ENCODE measurements around the gene SCRN2.

The SCRN2 gene

DNA sequence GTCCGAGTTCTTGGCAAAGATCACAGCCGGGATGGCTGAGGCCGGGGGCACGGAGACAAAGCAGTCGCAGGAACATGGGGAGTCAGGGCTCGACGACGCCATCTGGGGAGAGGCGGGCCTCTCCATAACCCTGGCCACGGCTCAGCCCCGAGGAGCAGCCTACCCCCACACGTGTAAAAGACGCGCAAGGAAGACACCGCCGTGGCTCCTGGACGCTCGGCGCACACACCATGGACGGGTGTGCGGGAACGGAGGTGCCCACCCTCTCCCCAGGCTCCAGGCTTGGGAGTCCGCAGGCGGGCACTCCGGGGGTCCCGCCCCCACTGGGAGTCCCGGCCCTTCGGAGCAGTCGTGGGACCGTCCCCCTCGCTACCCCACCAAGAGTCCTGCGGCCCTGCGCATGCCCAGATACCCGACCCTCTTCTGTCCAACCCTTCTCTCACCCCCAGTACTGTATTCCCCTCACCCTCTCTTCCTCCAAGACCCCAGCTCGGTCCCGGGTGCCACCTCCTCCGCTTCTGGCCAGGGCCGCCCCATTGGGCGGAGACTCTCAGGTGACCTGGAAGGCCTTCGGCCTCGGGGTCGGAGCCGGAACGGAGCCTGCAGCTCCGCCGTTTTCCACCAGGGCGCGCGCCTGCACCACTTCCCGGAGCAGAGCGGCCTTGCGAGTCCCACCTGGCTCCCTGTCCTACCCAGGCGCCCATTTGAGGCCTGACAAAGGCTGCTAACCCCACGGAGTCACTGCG, at the start of gene SCRN2:
SCRN2 (minus strand) TSS at position 532 of the 746 bp plus-strand sequence; CDS start at position 102, 430 bp downstream.
- Mint-ChIP-seq H3K9me3 (no peaks in the 10 kb centered on the region), H3K4me1 (peaks cover 28% of the 10 kb centered on the region), H3K27ac (peak within 1 kb of the TSS; percentile 89), H3K4me3 (peak within 1 kb of the TSS; percentile 93), H3K27me3 (peaks cover 18% of the 10 kb centered on the region), H3K36me3 (ENCODE audit: low read depth) (no peaks in the 10 kb centered on the region)
- ATAC-seq, result peak; percentile 90
- peak; percentile 95 for DNase-seq

DNA sequence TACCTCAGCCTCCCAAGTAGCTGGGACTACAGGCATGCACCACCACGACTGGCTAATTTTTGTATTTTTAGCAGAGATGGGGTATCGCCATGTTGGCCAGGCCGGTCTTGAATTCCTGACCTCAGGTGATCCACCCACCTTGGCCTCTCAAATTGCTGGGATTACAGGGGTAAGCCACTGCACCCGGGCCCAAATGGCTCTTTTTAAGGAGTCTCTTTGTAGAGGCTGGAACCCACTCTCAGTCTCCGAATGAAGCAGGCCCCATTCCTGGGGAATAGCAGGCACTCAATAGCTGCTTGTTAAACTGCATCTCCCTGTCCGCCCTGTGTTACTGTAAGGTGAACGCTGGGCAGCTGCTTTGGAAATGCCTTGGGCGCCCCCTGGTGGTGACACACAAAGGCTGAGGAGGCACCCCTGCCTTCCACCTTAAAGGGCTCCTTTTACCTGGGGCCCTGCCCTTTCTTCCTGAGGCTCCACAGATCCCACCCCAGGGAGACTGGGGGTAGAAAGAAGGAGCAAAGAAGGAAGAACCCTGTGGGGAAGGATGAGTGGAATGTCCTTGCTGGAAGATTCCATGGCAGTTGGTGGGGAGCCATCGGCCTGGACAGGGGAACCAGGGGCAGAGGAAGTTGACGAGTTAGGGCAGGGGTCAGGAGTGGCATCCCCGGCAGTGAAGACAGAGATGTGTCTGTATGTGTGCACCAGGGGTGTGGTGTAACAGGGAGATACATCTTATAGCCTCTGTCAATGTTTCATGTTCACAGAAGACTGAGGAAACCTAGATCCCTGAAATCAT, 48.9 kb upstream of the SCRN2 start:
- Mint-ChIP-seq H3K4me3 (no peak overlapping the region), H3K27me3 (no peaks in the 10 kb centered on the region), H3K27ac (no peak overlapping the region), H3K9me3 (no peaks in the 10 kb centered on the region), H3K4me1 (peaks cover 13% of the 10 kb centered on the region), H3K36me3 (ENCODE audit: low read depth) (no peaks in the 10 kb centered on the region)
- DNase-seq (peak; percentile 94), ATAC-seq (peak; percentile 93)

DNA sequence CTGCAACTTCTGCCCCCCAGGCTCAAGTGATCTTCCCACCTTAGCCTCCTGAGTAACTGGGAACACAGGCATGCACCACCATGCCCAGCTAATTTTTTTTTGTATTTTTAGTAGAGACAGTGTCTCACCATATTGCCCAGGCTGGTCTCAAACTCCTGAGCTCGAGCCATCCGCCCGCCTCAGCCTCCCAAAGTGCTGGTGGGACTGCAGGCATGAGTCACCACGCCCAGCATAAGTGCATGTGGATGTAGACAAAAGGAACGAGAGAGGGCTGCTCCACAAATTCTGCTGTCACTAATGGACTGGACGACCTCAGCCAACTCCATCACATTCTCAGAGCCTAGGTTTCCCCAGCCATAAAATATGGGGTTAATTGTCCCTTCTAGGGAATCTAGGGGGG, 47.2 kb upstream of the SCRN2 start:
- ATAC-seq, result no peak
- no peak for DNase-seq
- no peaks in the 10 kb centered on the region for H3K27me3 Mint-ChIP-seq
- no peaks in the 10 kb centered on the region for H3K36me3 Mint-ChIP-seq (ENCODE audit: low read depth)
- peaks cover 17% of the 10 kb centered on the region for H3K4me1 Mint-ChIP-seq
- H3K9me3 Mint-ChIP-seq, result no peaks in the 10 kb centered on the region
- H3K4me3 Mint-ChIP-seq, result no peak overlapping the region
- H3K27ac Mint-ChIP-seq, result no peak overlapping the region

DNA sequence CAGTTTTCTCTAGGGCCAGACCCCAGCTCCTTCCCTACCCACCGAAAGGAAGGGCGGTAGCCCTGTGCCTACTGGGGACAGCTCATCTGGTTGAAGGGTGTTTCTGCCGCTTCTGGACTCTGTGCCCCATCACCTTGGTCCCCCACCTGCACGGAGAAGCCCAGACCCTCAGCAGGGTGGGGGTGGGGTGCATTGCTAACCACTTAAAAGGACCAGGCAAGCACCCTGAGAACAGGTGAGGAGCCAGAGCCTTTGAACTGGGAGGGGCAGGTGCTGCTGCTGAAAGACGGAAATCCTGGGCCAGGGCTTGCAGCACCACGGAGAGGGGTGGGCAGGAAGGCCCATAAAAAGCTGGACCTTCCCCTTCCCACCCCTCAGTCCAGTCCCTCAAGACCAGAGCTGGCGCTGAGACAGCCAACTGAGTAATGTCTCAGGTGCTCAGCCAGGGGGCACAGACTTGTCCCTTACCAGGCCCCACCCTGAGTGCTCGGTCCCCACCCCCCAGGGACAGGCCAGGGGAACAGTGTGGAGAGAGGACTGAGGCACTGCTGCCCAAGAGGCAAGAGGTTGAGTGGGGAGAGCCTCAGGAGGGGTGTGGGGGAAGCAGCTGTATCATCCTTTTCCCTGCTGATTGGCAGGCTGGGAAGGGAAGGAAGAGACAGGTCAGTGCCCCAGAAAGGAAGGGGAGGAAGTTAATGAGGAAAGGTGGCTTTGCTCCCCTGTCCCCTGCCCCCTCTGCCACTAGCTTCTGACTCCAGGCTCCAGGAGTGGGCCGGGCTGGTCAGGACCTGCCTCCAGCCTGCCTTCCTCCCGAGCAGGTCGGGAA, 44.0 kb upstream of the SCRN2 start:
- peaks cover under 1% of the 10 kb centered on the region for H3K27me3 Mint-ChIP-seq
- H3K9me3 Mint-ChIP-seq, result no peaks in the 10 kb centered on the region
- no peak overlapping the region for H3K4me3 Mint-ChIP-seq
- peaks cover 19% of the 10 kb centered on the region for H3K4me1 Mint-ChIP-seq
- ATAC-seq (no peak), DNase-seq (no peak)
- H3K36me3 Mint-ChIP-seq (ENCODE audit: low read depth), result no peaks in the 10 kb centered on the region
- H3K27ac Mint-ChIP-seq, result no peak overlapping the region

DNA sequence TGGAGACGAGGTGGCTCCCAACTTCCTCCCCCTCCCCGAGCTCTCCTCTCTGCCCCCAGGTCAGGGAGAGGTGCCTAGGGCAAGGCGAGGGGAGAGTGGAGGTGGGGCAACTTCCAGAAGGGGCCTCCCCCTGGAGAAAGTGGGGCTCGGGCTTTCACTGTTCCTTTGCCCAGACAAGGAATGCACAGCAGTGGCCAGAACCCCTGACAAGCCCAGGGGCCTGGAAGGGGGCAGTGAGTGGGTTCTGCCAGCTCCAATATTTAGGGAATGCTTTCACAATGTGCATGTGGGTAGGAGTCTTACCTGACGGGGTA, 43.3 kb upstream of the SCRN2 start:
- no peak for ATAC-seq
- H3K27me3 Mint-ChIP-seq, result peaks cover 2% of the 10 kb centered on the region
- H3K36me3 Mint-ChIP-seq (ENCODE audit: low read depth), result no peaks in the 10 kb centered on the region
- no peak overlapping the region for H3K27ac Mint-ChIP-seq
- peaks cover 19% of the 10 kb centered on the region for H3K4me1 Mint-ChIP-seq
- no peak for DNase-seq
- no peak overlapping the region for H3K4me3 Mint-ChIP-seq
- H3K9me3 Mint-ChIP-seq, result no peaks in the 10 kb centered on the region

DNA sequence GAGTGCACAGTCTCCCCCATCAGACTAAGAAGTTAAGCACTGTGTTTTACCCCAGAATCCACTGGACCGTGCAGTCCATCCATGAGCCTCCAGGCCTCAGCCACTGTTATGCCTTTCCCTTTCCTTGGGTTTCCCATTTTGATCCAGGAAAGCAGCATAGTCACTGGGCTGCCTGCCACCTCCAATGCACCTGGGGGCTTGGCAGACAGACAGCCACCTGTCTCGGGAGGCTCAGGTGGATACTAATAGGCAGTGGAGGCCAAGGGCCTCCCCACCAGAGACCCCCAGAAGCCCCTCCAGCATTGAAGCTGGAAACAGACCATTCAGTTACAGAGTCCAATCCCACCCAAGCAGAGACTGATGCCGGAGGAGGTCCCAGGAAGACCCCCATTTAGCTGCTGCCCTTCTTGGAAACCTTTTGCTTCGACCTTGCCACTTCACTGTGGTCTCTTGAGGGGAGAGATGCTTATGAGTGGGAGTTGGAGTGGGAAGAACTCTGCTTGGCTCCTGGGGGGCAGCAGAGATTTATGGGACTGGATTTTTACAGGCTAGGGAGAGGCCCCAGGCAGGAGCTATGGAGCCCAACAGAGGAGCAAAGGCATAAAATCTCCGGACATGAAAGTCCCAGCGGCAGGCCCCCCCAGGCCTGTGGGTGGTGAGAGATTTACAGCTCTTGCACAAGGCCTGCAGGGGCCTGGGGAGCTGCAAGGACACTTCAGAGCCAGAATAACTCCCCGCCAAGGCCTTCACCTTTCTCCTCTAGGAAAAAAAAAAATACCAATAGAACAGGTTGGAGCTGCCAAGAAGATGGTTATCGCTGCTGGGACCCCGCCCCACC, 42.7 kb upstream of the SCRN2 start:
- Mint-ChIP-seq H3K4me3 (no peak overlapping the region), H3K4me1 (peaks cover 24% of the 10 kb centered on the region), H3K27ac (no peak overlapping the region), H3K27me3 (peaks cover 5% of the 10 kb centered on the region), H3K9me3 (no peaks in the 10 kb centered on the region), H3K36me3 (ENCODE audit: low read depth) (no peaks in the 10 kb centered on the region)
- DNase-seq (no peak), ATAC-seq (no peak)

DNA sequence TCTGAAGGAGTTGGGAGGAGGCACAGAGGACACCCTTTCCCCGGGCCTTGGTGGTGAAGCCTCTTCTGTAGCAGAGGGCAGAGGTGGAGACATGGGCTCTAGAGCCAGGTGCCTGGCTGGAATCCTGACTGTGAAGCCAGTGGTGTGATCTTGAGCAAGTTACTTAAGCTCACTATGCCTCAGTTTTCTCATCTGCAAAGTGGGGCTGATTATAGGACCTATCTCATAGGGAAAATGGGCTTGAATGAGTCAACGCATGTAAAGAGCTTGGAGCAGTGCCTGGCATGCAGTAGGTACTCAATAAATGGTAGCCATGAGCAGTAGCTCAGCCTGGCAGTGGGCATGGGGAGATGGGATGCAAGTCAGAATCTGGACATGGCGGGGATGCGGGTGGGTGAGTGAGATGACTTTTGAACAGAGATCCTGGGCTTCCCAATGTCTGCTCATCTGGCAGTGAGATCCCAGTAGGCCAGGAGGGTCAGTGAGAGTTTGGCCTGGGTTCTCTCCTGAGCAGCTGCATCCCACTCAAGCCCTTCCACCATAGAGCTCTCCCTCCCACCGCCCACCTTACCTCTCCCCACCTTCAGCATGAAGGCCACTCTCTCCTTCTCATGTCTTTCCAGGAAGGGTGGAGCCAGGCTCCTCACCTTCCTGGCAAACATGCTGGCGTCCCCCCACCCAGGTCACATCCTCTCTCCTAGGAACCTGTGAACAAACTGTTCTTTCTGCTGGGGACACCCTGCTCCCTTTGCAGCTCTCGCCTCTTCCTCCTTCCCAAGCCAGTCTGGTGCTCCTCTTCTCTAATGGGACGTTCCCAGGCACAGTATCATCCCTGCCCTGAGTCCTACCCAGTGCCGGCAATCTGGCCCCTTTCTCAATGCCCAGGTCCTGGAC, 41.9 kb upstream of the SCRN2 start:
- no peaks in the 10 kb centered on the region for H3K36me3 Mint-ChIP-seq (ENCODE audit: low read depth)
- H3K4me3 Mint-ChIP-seq, result no peak overlapping the region
- H3K27ac Mint-ChIP-seq, result no peak overlapping the region
- peaks cover 24% of the 10 kb centered on the region for H3K4me1 Mint-ChIP-seq
- no peak for DNase-seq
- H3K27me3 Mint-ChIP-seq, result peaks cover 8% of the 10 kb centered on the region
- no peaks in the 10 kb centered on the region for H3K9me3 Mint-ChIP-seq
- ATAC-seq, result no peak

DNA sequence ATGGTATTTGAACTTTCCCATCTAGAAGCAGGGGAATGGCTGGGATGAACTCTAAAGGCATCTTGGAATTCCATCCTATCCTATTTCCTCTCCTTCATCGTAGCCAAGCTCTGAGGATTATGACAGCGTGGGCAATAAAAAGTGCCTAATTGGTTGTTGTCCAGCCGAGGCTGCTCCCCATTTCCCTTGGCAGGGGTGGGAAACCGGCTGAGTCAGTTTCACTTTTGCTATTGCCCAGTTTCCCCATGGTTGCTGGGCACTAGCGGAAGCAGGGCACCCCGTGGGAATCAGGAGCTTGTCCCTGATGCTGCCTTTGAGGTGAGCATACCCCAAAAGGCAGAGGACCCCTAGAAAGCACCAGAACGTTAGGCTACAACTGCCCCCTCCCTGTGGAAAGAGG, 41.2 kb upstream of the SCRN2 start:
- DNase-seq, result no peak
- H3K4me3 Mint-ChIP-seq, result no peak overlapping the region

DNA sequence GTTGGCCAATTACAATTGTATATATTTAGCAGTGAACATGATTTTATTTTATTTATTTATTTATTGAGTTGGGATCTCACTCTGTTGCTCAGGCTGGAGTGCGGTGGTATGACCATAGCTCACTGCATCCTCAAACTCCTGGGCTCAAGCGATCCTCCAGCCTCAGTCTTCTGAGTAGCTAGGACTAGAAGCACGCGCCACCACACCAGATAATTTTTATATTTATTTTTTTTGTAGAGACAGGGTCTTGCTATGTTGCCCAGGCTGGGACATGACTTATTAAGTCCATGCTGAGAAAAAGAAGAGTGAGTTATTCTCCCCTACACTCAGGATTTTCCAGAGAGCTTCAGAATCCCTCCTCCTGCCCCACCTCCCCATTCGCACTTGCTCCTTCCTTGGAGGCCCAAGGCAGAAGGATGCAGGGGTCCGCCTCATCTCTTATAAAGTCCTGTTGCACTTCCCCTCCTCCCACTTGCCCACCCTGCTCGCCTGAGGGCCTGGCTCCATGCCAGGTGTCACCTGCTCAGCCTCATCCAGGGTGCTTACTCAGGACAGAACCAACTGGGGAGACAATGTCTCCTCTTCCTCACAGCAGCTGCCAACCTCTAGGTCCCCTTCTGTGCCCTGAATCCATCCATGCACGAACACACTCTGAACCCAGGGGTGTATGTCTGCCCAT, 38.8 kb upstream of the SCRN2 start:
- Mint-ChIP-seq H3K27me3 (peaks cover 13% of the 10 kb centered on the region), H3K27ac (no peak overlapping the region), H3K9me3 (no peaks in the 10 kb centered on the region), H3K4me3 (no peak overlapping the region), H3K36me3 (ENCODE audit: low read depth) (no peaks in the 10 kb centered on the region), H3K4me1 (peaks cover 19% of the 10 kb centered on the region)
- ATAC-seq (no peak), DNase-seq (no peak)

More for the DNA sequence above, 41.2 kb upstream of the SCRN2 start:
- H3K4me1 Mint-ChIP-seq, result peaks cover 24% of the 10 kb centered on the region
- H3K9me3 Mint-ChIP-seq, result no peaks in the 10 kb centered on the region
- no peak for ATAC-seq
- no peak overlapping the region for H3K27ac Mint-ChIP-seq
- H3K27me3 Mint-ChIP-seq, result peaks cover 8% of the 10 kb centered on the region
- no peaks in the 10 kb centered on the region for H3K36me3 Mint-ChIP-seq (ENCODE audit: low read depth)

DNA sequence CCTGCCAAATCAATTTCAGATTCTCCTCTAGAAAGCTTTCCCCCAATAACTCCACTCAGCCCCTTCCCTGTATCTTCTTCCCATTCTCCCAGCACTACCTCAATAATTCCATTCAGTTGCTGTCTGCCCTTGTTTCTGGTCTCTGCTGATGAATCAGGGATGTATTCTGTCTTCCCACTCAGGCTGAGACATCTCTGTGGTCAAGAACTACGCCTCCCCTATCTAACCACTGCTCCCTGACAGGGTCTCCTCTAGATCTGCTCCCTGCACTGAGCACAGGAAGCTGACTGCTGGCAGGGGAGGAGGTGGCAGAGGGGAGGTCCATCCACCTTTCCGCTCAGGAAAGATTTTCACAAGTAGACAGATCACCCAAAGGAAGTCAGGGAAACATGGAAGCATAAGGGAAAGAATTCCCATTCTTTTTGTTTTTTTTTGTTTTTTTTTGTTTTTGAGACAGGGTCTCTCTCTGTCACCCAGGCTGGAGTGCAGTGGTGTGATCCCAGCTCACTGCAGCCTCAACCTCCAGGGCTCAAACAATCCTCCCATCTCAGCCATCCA, 38.0 kb upstream of the SCRN2 start:
- no peak for DNase-seq
- peaks cover 16% of the 10 kb centered on the region for H3K27me3 Mint-ChIP-seq
- no peaks in the 10 kb centered on the region for H3K36me3 Mint-ChIP-seq (ENCODE audit: low read depth)
- peaks cover 14% of the 10 kb centered on the region for H3K4me1 Mint-ChIP-seq
- H3K9me3 Mint-ChIP-seq, result no peaks in the 10 kb centered on the region
- ATAC-seq, result peak; percentile 92
- no peak overlapping the region for H3K27ac Mint-ChIP-seq
- no peak overlapping the region for H3K4me3 Mint-ChIP-seq

DNA sequence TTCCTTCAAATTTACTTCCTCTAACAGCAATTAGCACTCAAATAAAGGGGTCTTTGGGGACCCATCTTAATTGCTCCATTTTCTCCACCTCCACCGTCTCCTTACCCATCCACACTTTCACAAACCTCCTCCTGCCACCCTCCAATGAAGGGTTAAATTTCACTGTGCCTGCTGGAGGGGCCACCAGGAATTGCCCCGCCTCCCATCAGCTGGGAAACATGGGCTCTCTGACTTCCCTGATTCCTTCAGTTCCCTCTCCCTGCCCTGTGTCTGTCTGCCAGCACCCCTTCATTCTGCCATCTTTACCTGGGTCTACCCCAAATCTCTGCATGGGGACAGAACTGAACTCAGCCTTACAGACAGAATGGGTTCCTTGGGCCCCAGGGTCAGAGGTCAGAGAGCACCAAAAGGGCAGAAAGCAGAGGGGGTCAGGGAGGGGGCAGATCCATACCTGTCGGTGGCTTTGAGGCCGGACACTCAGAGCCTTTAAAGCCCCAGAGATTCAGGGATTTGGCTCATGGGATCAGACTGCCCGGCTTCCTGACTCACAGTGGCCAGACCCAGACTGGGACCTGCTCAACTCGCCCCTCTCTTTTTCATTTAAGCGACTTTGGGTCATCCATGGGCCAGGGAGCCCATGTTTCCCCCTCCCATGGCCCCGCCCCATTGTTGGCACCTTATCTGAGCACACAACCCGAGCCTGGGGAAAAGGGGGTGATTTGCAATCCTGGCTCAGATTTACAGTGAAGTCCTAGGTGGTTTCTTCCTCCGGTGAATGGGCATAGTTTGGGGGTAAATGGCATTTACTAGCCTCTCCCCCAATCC, 37.3 kb upstream of the SCRN2 start:
- no peaks in the 10 kb centered on the region for H3K36me3 Mint-ChIP-seq (ENCODE audit: low read depth)
- peaks cover 9% of the 10 kb centered on the region for H3K4me1 Mint-ChIP-seq
- no peak for DNase-seq
- H3K4me3 Mint-ChIP-seq, result no peak overlapping the region
- peaks cover 22% of the 10 kb centered on the region for H3K27me3 Mint-ChIP-seq
- ATAC-seq, result peak; percentile 6
- no peaks in the 10 kb centered on the region for H3K9me3 Mint-ChIP-seq
- no peak overlapping the region for H3K27ac Mint-ChIP-seq

DNA sequence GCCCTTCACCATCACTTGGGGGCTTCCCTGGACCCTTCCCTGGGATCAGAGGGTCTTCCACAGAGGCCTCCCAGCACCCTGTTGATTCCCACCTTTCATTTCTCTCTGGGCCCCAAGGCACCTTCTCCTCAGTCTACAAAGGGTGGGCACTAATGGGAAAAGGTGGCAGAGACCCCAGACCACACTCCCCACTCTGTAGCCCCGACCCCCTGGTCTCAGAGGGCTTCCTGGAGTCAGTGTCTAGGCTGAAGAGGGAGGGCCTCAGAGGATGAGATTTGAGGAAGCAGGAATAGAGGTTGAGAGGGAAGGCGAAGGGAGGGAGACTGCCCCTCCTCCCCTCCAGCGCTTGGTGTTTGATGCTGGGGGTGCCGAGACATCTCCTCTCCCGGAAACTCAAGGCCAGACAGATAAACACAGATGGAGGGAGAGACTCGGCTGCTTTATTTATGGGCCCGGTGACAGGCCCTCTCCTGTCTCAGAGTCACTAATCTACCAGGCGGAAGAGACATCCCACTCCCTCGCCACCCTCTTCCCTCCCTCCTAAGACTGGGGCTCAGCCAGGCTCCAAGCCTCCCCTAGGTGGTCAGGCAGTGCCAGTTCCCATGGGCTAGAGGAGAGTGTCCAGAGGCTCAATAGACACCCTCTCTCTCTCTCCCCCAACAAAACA, 36.4 kb upstream of the SCRN2 start:
- Mint-ChIP-seq H3K4me3 (no peak overlapping the region), H3K27me3 (peaks cover 28% of the 10 kb centered on the region), H3K4me1 (peaks cover 6% of the 10 kb centered on the region), H3K27ac (no peak overlapping the region), H3K36me3 (ENCODE audit: low read depth) (no peaks in the 10 kb centered on the region), H3K9me3 (no peaks in the 10 kb centered on the region)
- DNase-seq (no peak), ATAC-seq (no peak)

Measured in activated naive CD8-positive, alpha-beta T cell treated with anti-CD3 and anti-CD28 coated beads, Interleukin-2, amount 50 U/mL, for 24 hours (primary cell).